Chondrocyte (in vitro differentiated cells): Measurements from ENCODE around the gene SCLT1. TPM values are rescaled to one million over a fixed set of nuclear protein-coding genes. Genes with fewer than 3 reads are reported as not detected.

Experiments used
- DNase-seq: peaks from one replicate; pipeline ENCODE4 v3.0.0; 2021; ENCODE audit warnings: mixed read lengths, low spot score
- H3K27ac Mint-ChIP-seq: one replicate; pipeline ENCODE4 v1.8.0; 2021; ENCODE audit warnings: mild to moderate bottlenecking, moderate library complexity, mixed read lengths; ENCODE audit not compliant: unreplicated experiment
- H3K27me3 Mint-ChIP-seq: 2 replicates; pipeline ENCODE4 v1.8.0; 2021; ENCODE audit warnings: low read depth, mixed read lengths
- H3K36me3 Mint-ChIP-seq: 2 replicates; pipeline ENCODE4 v1.8.0; 2021; ENCODE audit warnings: low read depth, mixed read lengths
- H3K4me1 Mint-ChIP-seq: 2 replicates; pipeline ENCODE4 v1.8.0; 2021; ENCODE audit warnings: low read depth, mild to moderate bottlenecking, mixed read lengths
- H3K4me3 Mint-ChIP-seq: one replicate; pipeline ENCODE4 v1.8.0; 2021; ENCODE audit warnings: mild to moderate bottlenecking, moderate library complexity, mixed read lengths; ENCODE audit not compliant: unreplicated experiment
- H3K9me3 Mint-ChIP-seq: 2 replicates; pipeline ENCODE4 v1.8.0; 2021; ENCODE audit warnings: low read depth, mixed read lengths
- total RNA-seq: library from RNA; stranded (reverse); gene quantifications from 3 replicates; pipeline ENCODE4 v1.2.1, GENCODE V29; 2021
- TF ChIP-seq, protein P1 (sequence below): fragments of 200-600 bp; sonication (generic); IDR thresholded peaks from 2 replicates; pipeline ENCODE4 v1.5.0; 2021; ENCODE audit warnings: antibody characterized with exemption, mild to moderate bottlenecking, moderate library complexity

Gene SCLT1
- total RNA-seq, 1 donor from 2014 or later, result 12.3 TPM

DNA sequence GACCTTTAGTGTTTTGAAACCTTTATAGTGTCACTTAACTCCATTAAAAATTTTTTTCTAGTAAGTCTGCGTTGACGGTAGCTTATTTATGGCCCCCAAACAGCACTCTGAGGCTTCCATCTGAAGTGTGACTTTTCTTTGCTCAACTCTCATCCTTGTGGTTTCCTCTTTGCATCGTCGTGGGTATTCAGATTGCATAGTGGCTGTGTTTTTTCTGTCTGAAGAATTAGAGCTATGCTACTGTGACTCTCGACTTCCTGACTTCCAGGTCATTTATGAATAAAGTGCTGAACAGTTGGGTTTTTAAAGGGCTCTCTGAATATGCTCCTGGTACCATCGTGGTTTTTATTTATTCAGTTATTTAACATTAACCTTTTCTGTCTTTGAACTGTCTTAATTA lies 238.9 kb downstream of the SCLT1 start:
- H3K9me3 Mint-ChIP-seq, result no peaks in the 10 kb centered on the region
- peaks cover 42% of the 10 kb centered on the region for H3K36me3 Mint-ChIP-seq
- peak overlapping the region; percentile 0 for H3K4me3 Mint-ChIP-seq

GRCh38 chr4:128853741-128854140 lies 239.6 kb downstream of the SCLT1 start:
- H3K36me3 Mint-ChIP-seq, result peaks cover 46% of the 10 kb centered on the region
- TF ChIP-seq, protein P1, sequence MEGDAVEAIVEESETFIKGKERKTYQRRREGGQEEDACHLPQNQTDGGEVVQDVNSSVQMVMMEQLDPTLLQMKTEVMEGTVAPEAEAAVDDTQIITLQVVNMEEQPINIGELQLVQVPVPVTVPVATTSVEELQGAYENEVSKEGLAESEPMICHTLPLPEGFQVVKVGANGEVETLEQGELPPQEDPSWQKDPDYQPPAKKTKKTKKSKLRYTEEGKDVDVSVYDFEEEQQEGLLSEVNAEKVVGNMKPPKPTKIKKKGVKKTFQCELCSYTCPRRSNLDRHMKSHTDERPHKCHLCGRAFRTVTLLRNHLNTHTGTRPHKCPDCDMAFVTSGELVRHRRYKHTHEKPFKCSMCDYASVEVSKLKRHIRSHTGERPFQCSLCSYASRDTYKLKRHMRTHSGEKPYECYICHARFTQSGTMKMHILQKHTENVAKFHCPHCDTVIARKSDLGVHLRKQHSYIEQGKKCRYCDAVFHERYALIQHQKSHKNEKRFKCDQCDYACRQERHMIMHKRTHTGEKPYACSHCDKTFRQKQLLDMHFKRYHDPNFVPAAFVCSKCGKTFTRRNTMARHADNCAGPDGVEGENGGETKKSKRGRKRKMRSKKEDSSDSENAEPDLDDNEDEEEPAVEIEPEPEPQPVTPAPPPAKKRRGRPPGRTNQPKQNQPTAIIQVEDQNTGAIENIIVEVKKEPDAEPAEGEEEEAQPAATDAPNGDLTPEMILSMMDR, result no peak
- no peak for DNase-seq
- H3K27me3 Mint-ChIP-seq, result no peaks in the 10 kb centered on the region
- no peak overlapping the region for H3K4me3 Mint-ChIP-seq
- H3K4me1 Mint-ChIP-seq, result peaks cover 37% of the 10 kb centered on the region
- H3K9me3 Mint-ChIP-seq, result no peaks in the 10 kb centered on the region
- H3K27ac Mint-ChIP-seq, result peak overlapping the region; percentile 75

More for the DNA sequence above, 238.9 kb downstream of the SCLT1 start:
- Mint-ChIP-seq H3K27me3 (no peaks in the 10 kb centered on the region), H3K4me1 (peaks cover 43% of the 10 kb centered on the region), H3K27ac (peak overlapping the region; percentile 80)
- no peak for DNase-seq
- TF ChIP-seq, protein P1, result no peak

- TF ChIP-seq, protein P1, result no peak
- Mint-ChIP-seq H3K4me1 (peaks cover 36% of the 10 kb centered on the region), H3K27ac (no peak overlapping the region), H3K9me3 (no peaks in the 10 kb centered on the region), H3K36me3 (peaks cover 54% of the 10 kb centered on the region), H3K27me3 (no peaks in the 10 kb centered on the region), H3K4me3 (no peak overlapping the region)
- DNase-seq, result no peak
These were observed 243.1 kb downstream of the SCLT1 start for GRCh38 chr4:128850252-128850651.

GRCh38 chr4:128848461-128848860 lies 244.9 kb downstream of the SCLT1 start:
- TF ChIP-seq, protein P1, result no peak
- H3K36me3 Mint-ChIP-seq, result peaks cover 58% of the 10 kb centered on the region
- H3K27ac Mint-ChIP-seq, result peak overlapping the region; percentile 57
- H3K27me3 Mint-ChIP-seq, result no peaks in the 10 kb centered on the region
- no peak overlapping the region for H3K4me3 Mint-ChIP-seq
- H3K9me3 Mint-ChIP-seq, result no peaks in the 10 kb centered on the region
- DNase-seq, result no peak
- peaks cover 32% of the 10 kb centered on the region for H3K4me1 Mint-ChIP-seq

DNA sequence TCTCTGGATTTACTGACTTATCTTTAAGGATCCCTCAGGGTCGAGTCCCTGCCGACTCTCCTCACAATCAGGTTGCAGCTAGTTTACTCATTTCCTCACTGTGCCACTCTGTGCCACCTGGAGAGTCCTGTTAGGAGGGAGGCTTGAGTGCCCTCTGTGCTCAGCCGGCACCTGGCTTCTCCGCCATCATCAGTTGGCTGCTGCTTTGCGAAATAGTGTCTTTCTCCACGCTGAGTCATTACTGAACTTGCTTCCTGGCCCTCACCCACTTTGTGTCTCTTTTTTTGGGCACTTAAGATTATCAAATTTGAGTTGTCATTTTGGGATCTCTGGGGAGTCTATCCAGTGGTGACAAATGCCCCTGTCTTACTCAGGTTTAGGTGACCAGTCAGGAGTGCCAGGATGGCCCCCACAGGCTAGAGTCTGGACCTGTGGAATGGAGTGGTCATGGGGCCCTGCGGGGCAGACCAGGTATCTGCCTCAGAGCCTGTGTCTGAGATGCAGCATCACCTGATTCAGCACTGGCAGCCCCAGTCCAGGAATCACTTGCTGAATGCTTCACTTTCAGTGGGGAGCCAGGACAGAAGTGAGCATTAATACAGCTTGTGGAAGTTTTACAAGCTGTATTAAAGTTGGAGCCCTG lies 246.1 kb downstream of the SCLT1 start:
- no peaks in the 10 kb centered on the region for H3K9me3 Mint-ChIP-seq
- H3K36me3 Mint-ChIP-seq, result peaks cover 51% of the 10 kb centered on the region
- H3K4me1 Mint-ChIP-seq, result peaks cover 34% of the 10 kb centered on the region
- TF ChIP-seq, protein P1, result no peak
- no peaks in the 10 kb centered on the region for H3K27me3 Mint-ChIP-seq
- H3K4me3 Mint-ChIP-seq, result no peak overlapping the region
- DNase-seq, result no peak
- peak overlapping the region; percentile 1 for H3K27ac Mint-ChIP-seq
